Smooth muscle cell (in vitro differentiated cells): ENCODE results near the gene PHIP. TPM values are rescaled to one million over a fixed set of nuclear protein-coding genes. Genes with fewer than 3 reads are reported as not detected.
"Not testable (repeated sequence)": the region's sequence is repeated elsewhere in the genome, so short reads cannot be mapped to it uniquely, and the experiment has no call there.

ENCODE experiments used
- DNase-seq: peaks from one replicate; lab custom pipeline; 2025; ENCODE audit not compliant: unreplicated experiment; lab: John Stamatoyannopoulos, UW
- H2AFZ ChIP-seq: fragments of 200-600 bp; sonication (generic); 2 replicates; pipeline ENCODE4 v1.6.0; 2016; ENCODE audit warnings: antibody characterized with exemption, low read depth, mild to moderate bottlenecking
- H3F3A ChIP-seq: fragments of 200-600 bp; sonication (generic); 2 replicates; pipeline ENCODE4 v1.6.0; 2017; ENCODE audit warnings: antibody characterized with exemption, low read depth
- H3K27ac ChIP-seq: fragments of 200-600 bp; sonication (generic); 2 replicates; pipeline ENCODE4 v1.5.1; 2016; ENCODE audit warnings: low read depth, mild to moderate bottlenecking
- H3K27me3 ChIP-seq: fragments of 200-600 bp; sonication (generic); 2 replicates; pipeline ENCODE4 v1.6.1; 2016; ENCODE audit warnings: low read depth, mild to moderate bottlenecking
- H3K36me3 ChIP-seq: fragments of 200-600 bp; sonication (generic); 2 replicates; pipeline ENCODE4 v1.5.1; 2016; ENCODE audit warnings: low read depth
- H3K4me1 ChIP-seq: fragments of 200-600 bp; sonication (generic); 2 replicates; pipeline ENCODE4 v1.5.1; 2016; ENCODE audit warnings: low read depth
- H3K4me2 ChIP-seq: fragments of 200-600 bp; sonication (generic); 2 replicates; pipeline ENCODE4 v1.6.0; 2016; ENCODE audit warnings: mild to moderate bottlenecking
- H3K4me3 ChIP-seq: fragments of 200-600 bp; sonication (generic); 2 replicates; pipeline ENCODE4 v1.5.1; 2016; ENCODE audit warnings: mild to moderate bottlenecking
- H3K79me2 ChIP-seq: fragments of 200-600 bp; sonication (generic); 2 replicates; pipeline ENCODE4 v1.6.0; 2016; ENCODE audit warnings: low read depth, mild to moderate bottlenecking
- H3K9ac ChIP-seq: fragments of 200-600 bp; sonication (generic); 2 replicates; pipeline ENCODE4 v1.6.0; 2016; ENCODE audit warnings: low read depth
- H3K9me3 ChIP-seq: fragments of 200-600 bp; sonication (generic); replicated peaks from 2 replicates; pipeline ENCODE4 v1.5.1; 2016; ENCODE audit warnings: low read depth
- H4K20me1 ChIP-seq: fragments of 200-600 bp; sonication (generic); 2 replicates; pipeline ENCODE4 v1.6.0; 2016; ENCODE audit warnings: low read depth
- WGBS: methylation state at CpG from one replicate; pipeline ENCODE4 v1.1.7; 2016; ENCODE audit warnings: low lambda C conversion rate; 5-methylcytosine and 5-hydroxymethylcytosine counted together
- polyA plus RNA-seq: library from polyadenylated mRNA; unstranded; fragments of >200 nt; fragmentation: Nextera tagmentation; extraction: Ambion mirVana; gene quantifications from 2 replicates; pipeline ENCODE4 v1.2.1, GENCODE V29; 2016
- total RNA-seq: library from RNA; depleted of rRNA; stranded (reverse); fragments of >200 nt; gene quantifications from 2 replicates; pipeline ENCODE4 v1.2.3, GENCODE V29; 2014
- TF ChIP-seq, protein P1 (sequence below): fragments of 200-600 bp; sonication (generic); IDR thresholded peaks from 2 replicates; pipeline ENCODE4 v1.5.1; 2017; ENCODE audit warnings: borderline replicate concordance, mild to moderate bottlenecking, antibody characterized with exemption; ENCODE audit not compliant: insufficient read depth, poor library complexity, severe bottlenecking

Gene PHIP
- total and polyA plus RNA-seq, 2 experiments from 2014 or later = 7.8 to 32.6 TPM

GRCh38 chr6:78910010-78910409 lies 168.0 kb downstream of the PHIP start:
- Histone ChIP-seq H3F3A (no peaks in the 10 kb centered on the region), H3K27me3 (no peaks in the 10 kb centered on the region), H4K20me1 (no peaks in the 10 kb centered on the region), H3K9me3 (no peaks in the 10 kb centered on the region), H3K4me3 (peak overlapping the region; percentile 56), H2AFZ (peak overlapping the region; percentile 94), H3K79me2 (no peaks in the 10 kb centered on the region), H3K36me3 (no peaks in the 10 kb centered on the region), H3K4me2 (peak overlapping the region; percentile 94), H3K9ac (no peak overlapping the region), H3K27ac (no peak overlapping the region), H3K4me1 (no peaks in the 10 kb centered on the region)
- TF ChIP-seq, protein P1, sequence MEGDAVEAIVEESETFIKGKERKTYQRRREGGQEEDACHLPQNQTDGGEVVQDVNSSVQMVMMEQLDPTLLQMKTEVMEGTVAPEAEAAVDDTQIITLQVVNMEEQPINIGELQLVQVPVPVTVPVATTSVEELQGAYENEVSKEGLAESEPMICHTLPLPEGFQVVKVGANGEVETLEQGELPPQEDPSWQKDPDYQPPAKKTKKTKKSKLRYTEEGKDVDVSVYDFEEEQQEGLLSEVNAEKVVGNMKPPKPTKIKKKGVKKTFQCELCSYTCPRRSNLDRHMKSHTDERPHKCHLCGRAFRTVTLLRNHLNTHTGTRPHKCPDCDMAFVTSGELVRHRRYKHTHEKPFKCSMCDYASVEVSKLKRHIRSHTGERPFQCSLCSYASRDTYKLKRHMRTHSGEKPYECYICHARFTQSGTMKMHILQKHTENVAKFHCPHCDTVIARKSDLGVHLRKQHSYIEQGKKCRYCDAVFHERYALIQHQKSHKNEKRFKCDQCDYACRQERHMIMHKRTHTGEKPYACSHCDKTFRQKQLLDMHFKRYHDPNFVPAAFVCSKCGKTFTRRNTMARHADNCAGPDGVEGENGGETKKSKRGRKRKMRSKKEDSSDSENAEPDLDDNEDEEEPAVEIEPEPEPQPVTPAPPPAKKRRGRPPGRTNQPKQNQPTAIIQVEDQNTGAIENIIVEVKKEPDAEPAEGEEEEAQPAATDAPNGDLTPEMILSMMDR = no peak
- 93% methylated on average over 10 of the region's 10 CpGs for WGBS
- DNase-seq = no peak

DNA sequence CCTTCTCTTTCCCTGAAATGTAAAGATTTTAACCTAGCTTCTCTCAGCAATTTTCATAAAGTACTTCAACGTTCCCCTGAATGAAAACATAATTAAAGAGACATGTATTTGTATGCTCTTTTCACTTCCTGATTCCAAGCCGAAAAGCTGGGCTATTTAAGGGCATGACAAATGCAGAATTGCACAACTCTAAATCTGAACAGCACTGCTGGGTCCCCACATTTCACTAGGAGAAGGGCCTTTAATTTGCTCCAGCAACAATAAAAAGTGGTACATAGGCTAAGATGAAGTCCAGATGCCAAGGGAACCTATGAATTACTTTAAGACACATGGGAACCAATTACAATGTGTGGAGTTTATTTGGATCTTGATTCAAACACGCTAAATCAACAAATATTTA lies 168.7 kb downstream of the PHIP start:
- H3K4me2 ChIP-seq = no peak overlapping the region
- H4K20me1 ChIP-seq = no peaks in the 10 kb centered on the region
- H3K27me3 ChIP-seq = no peaks in the 10 kb centered on the region
- 69% methylated on average over 3 of the region's 3 CpGs for WGBS
- no peaks in the 10 kb centered on the region for H3K9me3 ChIP-seq
- H3F3A ChIP-seq = no peaks in the 10 kb centered on the region
- H3K9ac ChIP-seq = no peak overlapping the region
- no peaks in the 10 kb centered on the region for H3K36me3 ChIP-seq
- TF ChIP-seq, protein P1 = no peak
- no peak for DNase-seq
- H3K27ac ChIP-seq = no peak overlapping the region
- H3K4me3 ChIP-seq = no peak overlapping the region
- H2AFZ ChIP-seq = peak overlapping the region; percentile 69
- H3K4me1 ChIP-seq = no peaks in the 10 kb centered on the region
- H3K79me2 ChIP-seq = no peaks in the 10 kb centered on the region

GRCh38 chr6:78908621-78909020 lies 169.4 kb downstream of the PHIP start:
- Histone ChIP-seq H3K79me2 (no peaks in the 10 kb centered on the region), H3K36me3 (no peaks in the 10 kb centered on the region), H3K27ac (no peak overlapping the region), H3K27me3 (no peaks in the 10 kb centered on the region), H3K9ac (no peak overlapping the region), H3K4me3 (no peak overlapping the region), H3F3A (no peaks in the 10 kb centered on the region), H4K20me1 (no peaks in the 10 kb centered on the region), H3K4me2 (no peak overlapping the region), H2AFZ (no peak overlapping the region), H3K4me1 (no peaks in the 10 kb centered on the region), H3K9me3 (no peaks in the 10 kb centered on the region)
- TF ChIP-seq, protein P1 = no peak
- 94% methylated on average over 2 of the region's 2 CpGs for WGBS
- DNase-seq = no peak

DNA sequence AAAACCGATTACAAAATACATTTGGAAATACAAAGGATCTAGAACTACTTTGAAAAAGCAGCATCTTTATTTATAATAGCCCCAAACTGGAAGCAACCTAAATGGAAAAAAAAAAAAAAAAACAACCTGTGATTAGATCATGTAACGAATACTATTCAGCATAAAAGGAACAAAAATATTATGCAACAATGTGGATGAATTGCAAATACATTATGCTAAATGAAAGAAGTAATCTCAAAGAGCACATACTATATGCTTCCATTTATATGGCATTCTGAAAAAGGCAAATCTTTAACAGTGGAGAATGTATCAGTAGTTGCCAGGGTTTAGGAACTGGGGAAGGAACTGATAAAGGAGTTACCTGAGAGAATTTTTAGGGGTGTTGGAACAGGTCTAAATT lies 181.8 kb downstream of the PHIP start:
- no peak overlapping the region for H3K4me2 ChIP-seq
- no peaks in the 10 kb centered on the region for H3K27me3 ChIP-seq
- H3K9me3 ChIP-seq = peaks cover 3% of the 10 kb centered on the region
- no peaks in the 10 kb centered on the region for H3F3A ChIP-seq
- no peaks in the 10 kb centered on the region for H3K4me1 ChIP-seq
- 96% methylated on average over 2 of the region's 2 CpGs for WGBS
- no peak for DNase-seq
- H3K36me3 ChIP-seq = no peaks in the 10 kb centered on the region
- TF ChIP-seq, protein P1 = no peak
- H3K27ac ChIP-seq = no peak overlapping the region
- no peak overlapping the region for H2AFZ ChIP-seq
- H3K79me2 ChIP-seq = no peaks in the 10 kb centered on the region
- no peak overlapping the region for H3K9ac ChIP-seq
- H3K4me3 ChIP-seq = no peak overlapping the region
- H4K20me1 ChIP-seq = no peaks in the 10 kb centered on the region

DNA sequence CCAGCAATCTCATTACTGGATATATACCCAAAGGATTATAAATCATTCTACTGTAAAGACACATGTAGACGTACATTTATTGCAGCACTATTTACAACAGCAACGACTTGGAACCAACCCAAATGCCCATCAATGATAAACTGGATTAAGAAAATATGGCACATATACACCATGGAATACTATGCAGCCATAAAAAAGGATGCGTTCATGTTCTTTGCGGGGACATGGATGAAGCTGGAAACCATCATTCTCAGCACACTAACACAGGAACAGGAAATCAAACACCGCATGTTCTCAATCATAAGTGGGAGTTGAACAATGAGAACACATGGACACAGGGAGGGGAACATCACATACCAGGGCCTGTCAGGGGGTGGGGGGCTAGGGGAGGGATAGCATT lies 188.2 kb downstream of the PHIP start:
- not testable (repeated sequence) for H3K4me2 ChIP-seq, H3K9ac ChIP-seq, DNase-seq, H3K4me3 ChIP-seq, H3K36me3 ChIP-seq, H3F3A ChIP-seq, H3K79me2 ChIP-seq, H3K4me1 ChIP-seq, H3K27ac ChIP-seq, H3K27me3 ChIP-seq, H4K20me1 ChIP-seq, H3K9me3 ChIP-seq, H2AFZ ChIP-seq
- 97% methylated on average over 5 of the region's 5 CpGs for WGBS
